Measurements from ENCODE around the gene RYR2. TPM values are rescaled to one million over a fixed set of nuclear protein-coding genes. Genes with fewer than 3 reads are reported as not detected.

The RYR2 gene
- total RNA-seq, 2 experiments from 2014 or later = 0.05 to 0.08 TPM

DNA sequence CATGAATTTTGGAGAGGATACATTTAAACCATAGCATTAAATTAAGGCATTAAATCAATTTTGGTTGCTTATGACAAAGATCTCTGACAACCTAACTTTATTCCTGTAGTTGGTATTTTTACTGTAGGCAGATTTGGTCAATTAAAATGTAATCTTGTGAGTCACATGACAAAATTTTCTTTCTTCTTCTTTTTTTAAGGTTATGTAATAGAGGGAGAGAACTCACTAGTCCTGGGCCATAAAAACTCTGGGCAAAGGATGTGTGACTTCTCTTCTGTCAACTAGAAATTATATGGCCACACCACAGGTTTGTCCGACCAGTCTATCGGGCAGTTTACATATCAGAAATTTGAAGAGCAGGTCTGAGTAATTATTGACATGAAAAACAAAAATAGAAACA is 181.4 kb downstream of the RYR2 start:
- no peaks in the 10 kb centered on the region for H3K27me3 Mint-ChIP-seq
- peaks cover 5% of the 10 kb centered on the region for H3K4me1 Mint-ChIP-seq

GRCh38 chr1:237226177-237226944 is 184.4 kb downstream of the RYR2 start:
- Mint-ChIP-seq H3K4me3 (no peak overlapping the region), H3K4me1 (peaks cover 10% of the 10 kb centered on the region), H3K27me3 (no peaks in the 10 kb centered on the region), H3K9me3 (no peaks in the 10 kb centered on the region), H3K36me3 (ENCODE audit: low read depth) (no peaks in the 10 kb centered on the region), H3K27ac (no peak overlapping the region)
- POLR2A ChIA-PET = no interaction called here
- DNase-seq = no peak
- CTCF ChIA-PET = no interaction called here

More for the DNA sequence above, 181.4 kb downstream of the RYR2 start:
- no peak for DNase-seq
- Mint-ChIP-seq H3K9me3 (no peaks in the 10 kb centered on the region), H3K36me3 (ENCODE audit: low read depth) (no peaks in the 10 kb centered on the region), H3K4me3 (no peak overlapping the region), H3K27ac (no peak overlapping the region)
- ChIA-PET CTCF (no interaction called here), POLR2A (no interaction called here)

- Mint-ChIP-seq H3K27me3 (no peaks in the 10 kb centered on the region), H3K4me1 (peaks cover 10% of the 10 kb centered on the region), H3K4me3 (no peak overlapping the region), H3K36me3 (ENCODE audit: low read depth) (no peaks in the 10 kb centered on the region), H3K27ac (no peak overlapping the region), H3K9me3 (no peaks in the 10 kb centered on the region)
- CTCF ChIA-PET = no interaction called here
- DNase-seq = no peak
- POLR2A ChIA-PET = no interaction called here
These were observed 185.5 kb downstream of the RYR2 start for GRCh38 chr1:237227476-237227875.

DNA sequence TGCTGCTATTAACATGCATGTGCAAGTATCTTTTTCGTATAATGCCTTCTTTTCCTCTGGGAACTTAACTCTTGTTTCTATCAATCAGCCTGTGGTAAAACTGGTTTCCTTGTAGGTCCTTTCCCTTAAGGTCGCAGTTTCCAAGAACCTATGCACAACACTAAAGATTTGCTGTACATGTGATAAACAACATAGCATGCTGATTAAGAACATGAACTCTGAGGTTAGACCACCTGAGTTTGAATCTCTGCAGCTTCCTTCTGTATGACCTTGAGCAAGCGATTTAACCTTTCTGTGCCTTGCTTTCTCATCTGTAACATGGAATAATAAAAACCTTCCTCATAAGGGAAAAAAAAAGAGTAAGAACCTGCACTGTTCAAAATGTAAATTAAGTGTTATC is 186.4 kb downstream of the RYR2 start:
- Mint-ChIP-seq H3K27me3 (peaks cover 1% of the 10 kb centered on the region), H3K4me1 (peaks cover 10% of the 10 kb centered on the region), H3K36me3 (ENCODE audit: low read depth) (no peaks in the 10 kb centered on the region), H3K4me3 (no peak overlapping the region), H3K27ac (no peak overlapping the region), H3K9me3 (no peaks in the 10 kb centered on the region)
- ChIA-PET POLR2A (no interaction called here), CTCF (no interaction called here)
- DNase-seq = no peak

- ChIA-PET POLR2A (no interaction called here), CTCF (no interaction called here)
- H3K4me1 Mint-ChIP-seq = peaks cover 10% of the 10 kb centered on the region
- no peak for DNase-seq
- peaks cover 1% of the 10 kb centered on the region for H3K27me3 Mint-ChIP-seq
- no peak overlapping the region for H3K4me3 Mint-ChIP-seq
- H3K9me3 Mint-ChIP-seq = no peaks in the 10 kb centered on the region
- no peaks in the 10 kb centered on the region for H3K36me3 Mint-ChIP-seq (ENCODE audit: low read depth)
- no peak overlapping the region for H3K27ac Mint-ChIP-seq
These were observed 187.3 kb downstream of the RYR2 start for GRCh38 chr1:237229333-237229732.

GRCh38 chr1:237232501-237232900 is 190.5 kb downstream of the RYR2 start:
- H3K4me1 Mint-ChIP-seq = peaks cover 9% of the 10 kb centered on the region
- H3K4me3 Mint-ChIP-seq = no peak overlapping the region
- no peaks in the 10 kb centered on the region for H3K9me3 Mint-ChIP-seq
- H3K36me3 Mint-ChIP-seq (ENCODE audit: low read depth) = no peaks in the 10 kb centered on the region
- no peak for DNase-seq
- H3K27ac Mint-ChIP-seq = no peak overlapping the region
- peaks cover 4% of the 10 kb centered on the region for H3K27me3 Mint-ChIP-seq
- CTCF ChIA-PET = no interaction called here
- POLR2A ChIA-PET = no interaction called here

GRCh38 chr1:237235091-237235490 is 193.1 kb downstream of the RYR2 start:
- H3K36me3 Mint-ChIP-seq (ENCODE audit: low read depth) = no peaks in the 10 kb centered on the region
- H3K4me1 Mint-ChIP-seq = no peaks in the 10 kb centered on the region

GRCh38 chr1:237237721-237238120 is 195.7 kb downstream of the RYR2 start:
- H3K4me3 Mint-ChIP-seq = no peak overlapping the region
- no peaks in the 10 kb centered on the region for H3K9me3 Mint-ChIP-seq
- H3K36me3 Mint-ChIP-seq (ENCODE audit: low read depth) = no peaks in the 10 kb centered on the region
- ChIA-PET CTCF (no interaction called here), POLR2A (no interaction called here)
- peaks cover 4% of the 10 kb centered on the region for H3K27me3 Mint-ChIP-seq
- H3K27ac Mint-ChIP-seq = no peak overlapping the region
- no peak for DNase-seq
- no peaks in the 10 kb centered on the region for H3K4me1 Mint-ChIP-seq

More at GRCh38 chr1:237235091-237235490, 193.1 kb downstream of the RYR2 start:
- no peak overlapping the region for H3K27ac Mint-ChIP-seq
- no peak for DNase-seq
- POLR2A ChIA-PET = no interaction called here
- H3K9me3 Mint-ChIP-seq = no peaks in the 10 kb centered on the region
- no peak overlapping the region for H3K4me3 Mint-ChIP-seq
- CTCF ChIA-PET = no interaction called here
- peaks cover 4% of the 10 kb centered on the region for H3K27me3 Mint-ChIP-seq

- H3K36me3 Mint-ChIP-seq (ENCODE audit: low read depth) = no peaks in the 10 kb centered on the region
These were observed 197.3 kb downstream of the RYR2 start for GRCh38 chr1:237239248-237239647.

DNA sequence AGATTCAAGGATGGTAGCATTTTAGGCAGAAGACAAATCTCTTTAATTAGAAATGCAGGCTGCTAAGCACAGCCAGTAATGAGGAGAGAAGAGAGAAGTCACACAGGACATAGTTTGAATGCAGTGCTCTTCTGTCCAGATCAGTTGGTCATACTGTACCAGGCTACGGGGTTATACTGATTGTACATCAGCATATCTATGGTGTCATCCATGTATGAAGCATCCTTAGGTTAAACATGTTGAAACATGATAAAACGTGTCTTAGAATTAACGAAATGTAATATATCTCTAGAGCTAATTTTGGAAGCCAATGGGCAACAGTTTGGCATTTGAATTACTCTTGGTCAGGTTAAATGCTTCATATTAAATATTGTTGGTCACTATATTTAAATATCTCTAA is 199.1 kb downstream of the RYR2 start:
- Mint-ChIP-seq H3K4me1 (no peaks in the 10 kb centered on the region), H3K27me3 (peaks cover 2% of the 10 kb centered on the region)
- CTCF ChIA-PET = no interaction called here

More at GRCh38 chr1:237239248-237239647, 197.3 kb downstream of the RYR2 start:
- Mint-ChIP-seq H3K9me3 (no peaks in the 10 kb centered on the region), H3K4me3 (no peak overlapping the region), H3K4me1 (no peaks in the 10 kb centered on the region), H3K27me3 (peaks cover 2% of the 10 kb centered on the region), H3K27ac (no peak overlapping the region)
- no peak for DNase-seq
- ChIA-PET POLR2A (no interaction called here), CTCF (no interaction called here)

GRCh38 chr1:237244778-237245177 is 202.8 kb downstream of the RYR2 start:
- CTCF ChIA-PET = no interaction called here
- H3K4me1 Mint-ChIP-seq = no peaks in the 10 kb centered on the region
- H3K4me3 Mint-ChIP-seq = no peak overlapping the region
- H3K36me3 Mint-ChIP-seq (ENCODE audit: low read depth) = no peaks in the 10 kb centered on the region
- H3K27me3 Mint-ChIP-seq = no peaks in the 10 kb centered on the region
- no peak overlapping the region for H3K27ac Mint-ChIP-seq
- no peaks in the 10 kb centered on the region for H3K9me3 Mint-ChIP-seq
- no peak for DNase-seq
- POLR2A ChIA-PET = no interaction called here

More for the DNA sequence above, 199.1 kb downstream of the RYR2 start:
- POLR2A ChIA-PET = no interaction called here
- H3K36me3 Mint-ChIP-seq (ENCODE audit: low read depth) = no peaks in the 10 kb centered on the region
- no peaks in the 10 kb centered on the region for H3K9me3 Mint-ChIP-seq
- DNase-seq = no peak
- H3K27ac Mint-ChIP-seq = no peak overlapping the region
- no peak overlapping the region for H3K4me3 Mint-ChIP-seq

DNA sequence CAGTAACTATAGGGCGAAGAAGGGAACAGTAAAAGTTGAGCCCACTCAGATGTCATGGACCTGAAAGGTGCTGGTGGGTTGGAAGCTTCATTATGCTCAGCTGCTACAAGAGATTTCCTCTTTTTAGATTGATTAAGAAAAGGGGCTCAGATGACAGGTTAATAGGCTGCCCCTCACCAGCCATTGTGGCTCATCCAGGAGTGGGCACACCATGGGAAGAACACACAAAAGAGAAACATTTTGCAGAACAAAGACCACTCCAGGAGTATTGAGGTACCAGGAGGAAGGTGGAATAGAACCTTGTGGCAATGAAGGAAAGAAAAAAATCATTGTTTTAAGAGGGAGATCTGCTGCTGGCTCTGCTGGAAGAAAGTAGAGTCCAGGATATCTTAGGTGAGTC is 205.5 kb downstream of the RYR2 start:
- H3K27me3 Mint-ChIP-seq = no peaks in the 10 kb centered on the region
- POLR2A ChIA-PET = no interaction called here
- DNase-seq = no peak
- CTCF ChIA-PET = no interaction called here
- no peaks in the 10 kb centered on the region for H3K4me1 Mint-ChIP-seq
- no peak overlapping the region for H3K4me3 Mint-ChIP-seq
- H3K27ac Mint-ChIP-seq = no peak overlapping the region
- no peaks in the 10 kb centered on the region for H3K36me3 Mint-ChIP-seq (ENCODE audit: low read depth)
- H3K9me3 Mint-ChIP-seq = no peaks in the 10 kb centered on the region

DNA sequence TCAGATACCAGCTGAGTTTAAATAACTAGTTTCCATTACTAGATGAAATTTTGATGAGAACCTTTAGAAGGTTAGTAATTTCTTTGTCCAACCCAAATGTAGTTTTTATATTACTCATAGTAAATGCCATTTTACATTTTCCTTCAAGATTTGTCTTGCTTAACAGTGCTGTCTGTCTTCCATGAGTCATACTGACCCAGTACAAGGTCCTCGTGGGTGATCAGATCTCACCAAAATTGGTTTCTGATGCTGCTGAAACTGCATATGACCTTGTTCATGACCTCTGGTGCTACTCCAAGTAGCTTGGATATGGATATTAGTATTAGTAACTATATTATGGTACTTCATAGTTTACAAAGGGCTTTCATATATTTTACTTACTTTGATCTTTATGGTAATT is 207.1 kb downstream of the RYR2 start:
- ChIA-PET CTCF (no interaction called here), POLR2A (no interaction called here)
- DNase-seq = no peak
- no peaks in the 10 kb centered on the region for H3K4me1 Mint-ChIP-seq
- H3K27ac Mint-ChIP-seq = no peak overlapping the region
- H3K9me3 Mint-ChIP-seq = no peaks in the 10 kb centered on the region
- H3K4me3 Mint-ChIP-seq = no peak overlapping the region
- H3K27me3 Mint-ChIP-seq = no peaks in the 10 kb centered on the region
- H3K36me3 Mint-ChIP-seq (ENCODE audit: low read depth) = no peaks in the 10 kb centered on the region

GRCh38 chr1:237250055-237250454 is 208.1 kb downstream of the RYR2 start:
- CTCF ChIA-PET = no interaction called here
- Mint-ChIP-seq H3K27ac (no peak overlapping the region), H3K4me3 (no peak overlapping the region), H3K9me3 (no peaks in the 10 kb centered on the region), H3K27me3 (no peaks in the 10 kb centered on the region), H3K36me3 (ENCODE audit: low read depth) (no peaks in the 10 kb centered on the region), H3K4me1 (no peaks in the 10 kb centered on the region)
- POLR2A ChIA-PET = no interaction called here
- no peak for DNase-seq

Data from activated CD4-positive, alpha-beta memory T cell treated with anti-CD3 and anti-CD28 coated beads, Interleukin-2, amount 10 ng/mL, durations not matched to agents 7 days and 5 days (primary cell).